Measurements from ENCODE around the gene SLC25A31.

DNA sequence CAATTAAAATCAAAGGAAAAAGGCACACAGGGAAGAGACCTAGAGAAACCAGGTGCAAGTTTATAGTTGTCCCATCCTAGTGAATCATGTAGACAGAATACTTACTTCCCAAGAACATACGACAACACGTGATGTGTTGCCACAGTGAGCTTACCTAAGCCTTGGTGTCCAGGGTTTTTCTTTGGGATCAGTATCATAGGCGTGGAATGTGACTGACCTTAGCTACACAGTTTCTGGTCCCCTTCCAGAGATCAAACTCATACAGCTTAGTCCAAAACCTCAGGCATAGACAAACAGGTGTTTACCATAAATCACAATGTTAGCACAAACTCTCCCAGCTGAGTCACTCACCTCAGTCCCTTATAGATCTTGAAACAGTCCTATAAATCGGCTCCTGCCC, 17.7 kb downstream of the SLC25A31 start:
- TF ChIP-seq, protein P1, sequence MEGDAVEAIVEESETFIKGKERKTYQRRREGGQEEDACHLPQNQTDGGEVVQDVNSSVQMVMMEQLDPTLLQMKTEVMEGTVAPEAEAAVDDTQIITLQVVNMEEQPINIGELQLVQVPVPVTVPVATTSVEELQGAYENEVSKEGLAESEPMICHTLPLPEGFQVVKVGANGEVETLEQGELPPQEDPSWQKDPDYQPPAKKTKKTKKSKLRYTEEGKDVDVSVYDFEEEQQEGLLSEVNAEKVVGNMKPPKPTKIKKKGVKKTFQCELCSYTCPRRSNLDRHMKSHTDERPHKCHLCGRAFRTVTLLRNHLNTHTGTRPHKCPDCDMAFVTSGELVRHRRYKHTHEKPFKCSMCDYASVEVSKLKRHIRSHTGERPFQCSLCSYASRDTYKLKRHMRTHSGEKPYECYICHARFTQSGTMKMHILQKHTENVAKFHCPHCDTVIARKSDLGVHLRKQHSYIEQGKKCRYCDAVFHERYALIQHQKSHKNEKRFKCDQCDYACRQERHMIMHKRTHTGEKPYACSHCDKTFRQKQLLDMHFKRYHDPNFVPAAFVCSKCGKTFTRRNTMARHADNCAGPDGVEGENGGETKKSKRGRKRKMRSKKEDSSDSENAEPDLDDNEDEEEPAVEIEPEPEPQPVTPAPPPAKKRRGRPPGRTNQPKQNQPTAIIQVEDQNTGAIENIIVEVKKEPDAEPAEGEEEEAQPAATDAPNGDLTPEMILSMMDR (IDR thresholded peaks at IDR 0.05; ENCODE audit: insufficient read depth, low read length, poor library complexity, severe bottlenecking), result no peak
- TF ChIP-seq EZH2phosphoT487 (conservative IDR thresholded peaks at IDR 0.05; ENCODE audit: low read length), result no peak

All from SU-DHL-6 (cell line).